ENCODE results near the gene MLF2. TPM values are rescaled to one million over a fixed set of nuclear protein-coding genes. Genes with fewer than 3 reads are reported as not detected.

The MLF2 gene
- total RNA-seq, 3 donors from 2014 or later (not counting 1 experiment from before 2014, with no cell fraction given) = 114 to 117 (median 116) TPM

- no peak overlapping the region for H3K27ac Mint-ChIP-seq
- Histone ChIP-seq H3K4me1 (ENCODE audit: control insufficient read depth, insufficient read depth, low read length) (peaks cover 4% of the 10 kb centered on the region), H3K36me3 (ENCODE audit: control insufficient read depth, insufficient read depth, low read length) (no peaks in the 10 kb centered on the region), H3K4me3 (ENCODE audit: low read length) (no peak overlapping the region), H3K9me3 (ENCODE audit: control insufficient read depth, insufficient read depth, low read length) (no peaks in the 10 kb centered on the region), H3K27ac (ENCODE audit: low read length) (no peak overlapping the region), H3K27me3 (ENCODE audit: control insufficient read depth, insufficient read depth, low read length) (no peaks in the 10 kb centered on the region)
- WGBS (ENCODE audit: insufficient coverage) = 51% methylated on average over 6 of the region's 9 CpGs
- no peaks in the 10 kb centered on the region for H3K9me3 Mint-ChIP-seq
- H3K4me3 Mint-ChIP-seq = no peak overlapping the region
- H3K4me1 Mint-ChIP-seq = peaks cover 0 to 8% of the 10 kb centered on the region in 2 donors
- no peaks in the 10 kb centered on the region for H3K36me3 Mint-ChIP-seq
- ATAC-seq = no peak
- TF ChIP-seq CTCF (IDR thresholded peaks at IDR 0.05) = no peak
- H3K27me3 Mint-ChIP-seq (ENCODE audit: low read depth in 2 of 2) = peaks cover 8 to 14% of the 10 kb centered on the region in 2 donors
- peak in 1 of 2 donors; percentile 74 for DNase-seq
- intact Hi-C loops (cut with micrococcal nuclease) = no loop called here
Measured at GRCh38 chr12:6786416-6787094, 33.6 kb upstream of the MLF2 start.

GRCh38 chr12:6784761-6785160, 31.8 kb upstream of the MLF2 start:
- intact Hi-C loops (cut with micrococcal nuclease) = no loop called here
- Histone ChIP-seq H3K4me1 (ENCODE audit: control insufficient read depth, insufficient read depth, low read length) (peaks cover 4% of the 10 kb centered on the region), H3K36me3 (ENCODE audit: control insufficient read depth, insufficient read depth, low read length) (no peaks in the 10 kb centered on the region), H3K27me3 (ENCODE audit: control insufficient read depth, insufficient read depth, low read length) (no peaks in the 10 kb centered on the region), H3K9me3 (ENCODE audit: control insufficient read depth, insufficient read depth, low read length) (no peaks in the 10 kb centered on the region), H3K4me3 (ENCODE audit: low read length) (no peak overlapping the region), H3K27ac (ENCODE audit: low read length) (no peak overlapping the region)
- H3K27ac Mint-ChIP-seq = no peak overlapping the region
- H3K4me1 Mint-ChIP-seq = peaks cover 0 to 7% of the 10 kb centered on the region in 2 donors
- no peak overlapping the region for H3K4me3 Mint-ChIP-seq
- WGBS (ENCODE audit: insufficient coverage) = 70% methylated on average over 5 of the region's 5 CpGs
- DNase-seq (no peak), ATAC-seq (no peak)
- no peaks in the 10 kb centered on the region for H3K9me3 Mint-ChIP-seq
- no peak for TF ChIP-seq CTCF (IDR thresholded peaks at IDR 0.05)
- H3K36me3 Mint-ChIP-seq = no peaks in the 10 kb centered on the region
- H3K27me3 Mint-ChIP-seq (ENCODE audit: low read depth in 2 of 2) = peaks cover 8 to 12% of the 10 kb centered on the region in 2 donors

- DNase-seq (no peak), ATAC-seq (no peak)
- Mint-ChIP-seq H3K9me3 (no peaks in the 10 kb centered on the region), H3K36me3 (no peaks in the 10 kb centered on the region), H3K4me3 (no peak overlapping the region), H3K27ac (no peak overlapping the region), H3K27me3 (ENCODE audit: low read depth in 2 of 2) (peaks cover 3 to 8% of the 10 kb centered on the region in 2 donors), H3K4me1 (peaks cover 1 to 3% of the 10 kb centered on the region in 2 donors)
- Histone ChIP-seq H3K27me3 (ENCODE audit: control insufficient read depth, insufficient read depth, low read length) (no peaks in the 10 kb centered on the region), H3K36me3 (ENCODE audit: control insufficient read depth, insufficient read depth, low read length) (no peaks in the 10 kb centered on the region), H3K4me1 (ENCODE audit: control insufficient read depth, insufficient read depth, low read length) (peaks cover 4% of the 10 kb centered on the region), H3K27ac (ENCODE audit: low read length) (no peak overlapping the region), H3K9me3 (ENCODE audit: control insufficient read depth, insufficient read depth, low read length) (no peaks in the 10 kb centered on the region), H3K4me3 (ENCODE audit: low read length) (no peak overlapping the region)
- no peak for TF ChIP-seq CTCF (IDR thresholded peaks at IDR 0.05)
- WGBS (ENCODE audit: insufficient coverage) = 83% methylated on average over 5 of the region's 5 CpGs
- intact Hi-C loops (cut with micrococcal nuclease) = no loop called here
Measured at GRCh38 chr12:6784296-6784695, 31.4 kb upstream of the MLF2 start.

GRCh38 chr12:6783828-6784227, 30.9 kb upstream of the MLF2 start:
- H3K36me3 ChIP-seq (ENCODE audit: control insufficient read depth, insufficient read depth, low read length) = no peaks in the 10 kb centered on the region
- H3K27me3 Mint-ChIP-seq (ENCODE audit: low read depth in 2 of 2) = peaks cover 2 to 6% of the 10 kb centered on the region in 2 donors
- WGBS (ENCODE audit: insufficient coverage) = 88% methylated on average over 9 of the region's 9 CpGs
- no peak overlapping the region for H3K4me3 Mint-ChIP-seq
- TF ChIP-seq CTCF (IDR thresholded peaks at IDR 0.05) = no peak
- no peak overlapping the region for H3K4me3 ChIP-seq (ENCODE audit: low read length)
- peaks cover 5% of the 10 kb centered on the region for H3K4me1 ChIP-seq (ENCODE audit: control insufficient read depth, insufficient read depth, low read length)
- intact Hi-C loops (cut with micrococcal nuclease) = no loop called here
- no peaks in the 10 kb centered on the region for H3K9me3 Mint-ChIP-seq
- no peaks in the 10 kb centered on the region for H3K9me3 ChIP-seq (ENCODE audit: control insufficient read depth, insufficient read depth, low read length)
- H3K27me3 ChIP-seq (ENCODE audit: control insufficient read depth, insufficient read depth, low read length) = no peaks in the 10 kb centered on the region
- no peak overlapping the region for H3K27ac ChIP-seq (ENCODE audit: low read length)
- no peak for ATAC-seq
- DNase-seq = no peak
- peaks cover 4 to 6% of the 10 kb centered on the region in 2 donors for H3K4me1 Mint-ChIP-seq
- H3K27ac Mint-ChIP-seq = no peak overlapping the region
- no peaks in the 10 kb centered on the region for H3K36me3 Mint-ChIP-seq
